Measurements from ENCODE around the gene ZFYVE28. TPM values are rescaled to one million over a fixed set of nuclear protein-coding genes. Genes with fewer than 3 reads are reported as not detected.

The ZFYVE28 gene
- total and polyA plus RNA-seq, 2 of the 8 experiments (the other 6 are each of a cell fraction or from before 2014, with no cell fraction given), result 1.7 to 4.9 TPM

DNA sequence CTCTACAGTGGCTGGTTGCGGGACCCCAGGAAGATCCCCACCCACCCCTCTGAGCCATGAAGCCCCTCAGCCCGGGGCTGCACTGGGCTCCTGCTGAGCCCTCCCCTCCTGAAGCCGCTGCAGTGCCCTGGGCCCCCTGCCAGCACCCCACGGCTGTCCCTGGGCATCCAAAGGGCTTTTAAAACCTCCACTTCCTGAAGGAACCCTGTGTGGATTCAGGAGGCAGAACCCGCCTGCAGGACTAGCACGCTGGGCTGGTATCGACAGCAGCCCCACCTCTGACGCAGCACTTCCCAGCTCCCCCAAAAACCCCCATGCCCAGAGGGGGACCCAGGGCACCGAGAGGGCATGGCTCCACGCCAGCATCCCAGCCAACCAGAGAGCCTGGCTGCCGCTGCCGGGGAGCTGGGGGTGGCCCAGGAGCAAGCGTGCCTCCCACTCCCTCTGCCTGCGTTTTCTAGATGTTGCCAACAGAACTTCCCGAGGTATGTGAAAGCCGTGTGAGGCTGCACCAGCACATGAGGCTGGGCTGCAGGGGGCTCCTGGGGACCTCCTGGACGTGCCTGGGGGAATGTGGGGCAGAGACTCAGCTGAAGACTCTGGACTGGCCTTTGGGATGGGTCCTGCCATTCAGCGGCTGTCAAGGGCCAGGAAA lies 162.8 kb downstream of the ZFYVE28 start:
- no peak overlapping the region; the same call in 1 of the 2 replicates for H3K18ac ChIP-seq (ENCODE audit: extremely low read depth, low read length)

More for the DNA sequence above, 162.8 kb downstream of the ZFYVE28 start:
- Histone ChIP-seq H3K79me2 (ENCODE audit: control insufficient read depth in 1 of 2, insufficient read depth in 2 of 2, low read length in 2 of 2) (no peaks in the 10 kb centered on the region), H3K4me2 (ENCODE audit: insufficient read depth in 1 of 2, low read depth in 2 of 2, low read length in 2 of 2) (no peak overlapping the region), H3K23me2 (ENCODE audit: low read depth, low read length) (no peaks in the 10 kb centered on the region), H3K9ac (replicated peaks in 1 of 4; ENCODE audit: extremely low read depth in 1 of 4, low read depth in 3 of 4, low read length in 3 of 4) (no peak overlapping the region; a peak in 1 of 7 replicates), H2BK15ac (ENCODE audit: low read length) (no peak overlapping the region), H2BK12ac (ENCODE audit: low read depth, low read length) (no peak overlapping the region), H4K91ac (replicated peaks; ENCODE audit: insufficient read length, low read length) (no peak overlapping the region), H3K4me3 (ENCODE audit: extremely low read depth in 1 of 4, insufficient read depth in 2 of 4, low read depth in 3 of 4, low read length in 4 of 4) (no peak overlapping the region), H4K20me1 (replicated peaks in 1 of 2; ENCODE audit: control insufficient read depth in 1 of 2, insufficient read depth in 2 of 2, low read length in 2 of 2) (peaks cover 0 to 9% of the 10 kb centered on the region in 2 experiments), H2AFZ (ENCODE audit: low read length) (no peak overlapping the region), H3K56ac (replicated peaks; ENCODE audit: insufficient read length, low read depth, low read length) (no peak overlapping the region), H4K5ac (ENCODE audit: insufficient read length, low read depth, low read length) (no peak overlapping the region), H3K9me3 (ENCODE audit: insufficient read depth in 2 of 2, low read depth in 1 of 2, low read length in 1 of 2) (no peaks in the 10 kb centered on the region), H3K4ac (replicated peaks; ENCODE audit: insufficient read length, low read depth, low read length) (no peak overlapping the region), H3K36me3 (ENCODE audit: control insufficient read depth in 2 of 4, insufficient read depth in 4 of 4, low read length in 3 of 4) (no peaks in the 10 kb centered on the region; a peak in 1 of 8 replicates), H3K23ac (ENCODE audit: insufficient read length) (no peak overlapping the region), H3K4me1 (replicated peaks in 1 of 4; ENCODE audit: control insufficient read depth in 3 of 4, insufficient read depth in 4 of 4, low read length in 3 of 4) (peaks cover 0 to 4% (median 1%) of the 10 kb centered on the region in 4 experiments; a peak in 4 of 7 replicates), H3K79me1 (ENCODE audit: low read depth, low read length) (no peaks in the 10 kb centered on the region), H2BK120ac (replicated peaks; ENCODE audit: low read depth, low read length) (no peak overlapping the region), H3K27me3 (replicated peaks in 1 of 4; ENCODE audit: control insufficient read depth in 3 of 4, extremely low read depth in 1 of 4, insufficient read depth in 3 of 4, low read length in 3 of 4) (no peaks in the 10 kb centered on the region), H2BK20ac (ENCODE audit: low read length) (no peak overlapping the region), H3K27ac (ENCODE audit: low read depth, low read length) (no peak overlapping the region; the same call in 1 of the 2 replicates), H3K14ac (ENCODE audit: insufficient read length) (no peak overlapping the region), H2AK5ac (ENCODE audit: low read depth, low read length) (no peak overlapping the region), H4K8ac (ENCODE audit: extremely low read depth, insufficient read depth, low read length) (peak overlapping the region; percentile 57; the same call in 1 of the 2 replicates), H2BK5ac (ENCODE audit: low read depth, low read length) (no peak overlapping the region)
- ChIA-PET CTCF (ENCODE audit: partially characterized antibody) (interaction anchor here (1.7 kb wide), 1 partner anchor 9 kb away, joined by 8 read pairs; no protein-coding TSS in a partner anchor), POLR2A (ENCODE audit: partially characterized antibody) (no interaction called here)
- WGBS, 2 experiments (ENCODE audit: extremely low coverage in 1 of 2, insufficient coverage in 1 of 2, insufficient read length in 1 of 2, insufficient replicate concordance in 2 of 2, low coverage in 1 of 2, low lambda C conversion rate in 2 of 2, missing lambda C conversion rate in 1 of 2), result 83% methylated on average over 16 of the region's 18 CpGs; no CpG with 5 or more reads in 1 of the 2 experiments
- TF ChIP-seq NRF1 (IDR thresholded peaks at IDR 0.05; ENCODE audit: low read depth, low read length) (no peak), CHD2 (IDR thresholded peaks at IDR 0.05; ENCODE audit: low read length) (no peak), NANOG (IDR thresholded peaks at IDR 0.05; ENCODE audit: insufficient read depth, low read depth, low read length, poor library complexity, severe bottlenecking) (no peak), POLR2AphosphoS5 (IDR thresholded peaks at IDR 0.05; ENCODE audit: low read depth, low read length) (no peak), POU5F1 (IDR thresholded peaks at IDR 0.05; ENCODE audit: low read depth, low read length) (no peak), RXRA (IDR thresholded peaks at IDR 0.05; ENCODE audit: insufficient read depth, low read depth, low read length) (no peak), SAP30 (IDR thresholded peaks at IDR 0.05; ENCODE audit: insufficient read depth, insufficient replicate concordance, low read length) (no peak), SIX5 (IDR thresholded peaks at IDR 0.05; ENCODE audit: low read depth, low read length) (no peak), POLR2A (IDR thresholded peaks at IDR 0.05; ENCODE audit: control extremely low read depth in 1 of 2, low read depth in 2 of 2, low read length in 2 of 2) (no peak), CTBP2 (IDR thresholded peaks at IDR 0.05; ENCODE audit: borderline replicate concordance, insufficient read depth, insufficient read length, low read length) (no peak), CBX5 (IDR thresholded peaks at IDR 0.05; ENCODE audit: low read depth, low read length) (no peak), CBX8 (IDR thresholded peaks at IDR 0.05; ENCODE audit: borderline replicate concordance, low read depth, low read length) (no peak)
- no peak for FAIRE-seq
- DNase-seq (ENCODE audit: low read depth in 1 of 2, low spot score in 2 of 2), result no peak

Data from H1 (cell line).